ENCODE data around the gene CNTNAP2.

DNA sequence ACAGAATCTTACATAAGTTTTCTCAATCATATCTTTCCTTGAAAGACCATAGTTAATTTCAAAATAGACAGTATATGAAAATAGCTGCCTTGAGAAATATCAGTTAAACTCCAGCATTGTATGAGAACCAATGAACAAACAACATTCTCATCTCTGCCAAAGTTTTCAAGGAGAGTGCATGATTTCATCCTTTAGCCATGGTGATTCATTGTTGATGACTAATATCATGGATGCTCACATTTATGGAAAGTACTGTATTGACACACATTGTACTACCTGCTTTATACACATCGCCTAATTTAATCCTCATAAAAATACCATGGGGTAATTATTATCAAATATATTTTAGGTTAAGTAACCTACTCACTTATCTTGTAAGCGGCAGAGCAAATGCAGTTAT lies 250.3 kb downstream of the CNTNAP2 start:
- TF ChIP-seq, protein P1, sequence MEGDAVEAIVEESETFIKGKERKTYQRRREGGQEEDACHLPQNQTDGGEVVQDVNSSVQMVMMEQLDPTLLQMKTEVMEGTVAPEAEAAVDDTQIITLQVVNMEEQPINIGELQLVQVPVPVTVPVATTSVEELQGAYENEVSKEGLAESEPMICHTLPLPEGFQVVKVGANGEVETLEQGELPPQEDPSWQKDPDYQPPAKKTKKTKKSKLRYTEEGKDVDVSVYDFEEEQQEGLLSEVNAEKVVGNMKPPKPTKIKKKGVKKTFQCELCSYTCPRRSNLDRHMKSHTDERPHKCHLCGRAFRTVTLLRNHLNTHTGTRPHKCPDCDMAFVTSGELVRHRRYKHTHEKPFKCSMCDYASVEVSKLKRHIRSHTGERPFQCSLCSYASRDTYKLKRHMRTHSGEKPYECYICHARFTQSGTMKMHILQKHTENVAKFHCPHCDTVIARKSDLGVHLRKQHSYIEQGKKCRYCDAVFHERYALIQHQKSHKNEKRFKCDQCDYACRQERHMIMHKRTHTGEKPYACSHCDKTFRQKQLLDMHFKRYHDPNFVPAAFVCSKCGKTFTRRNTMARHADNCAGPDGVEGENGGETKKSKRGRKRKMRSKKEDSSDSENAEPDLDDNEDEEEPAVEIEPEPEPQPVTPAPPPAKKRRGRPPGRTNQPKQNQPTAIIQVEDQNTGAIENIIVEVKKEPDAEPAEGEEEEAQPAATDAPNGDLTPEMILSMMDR (IDR thresholded peaks at IDR 0.05; ENCODE audit: low read depth, low read length, missing input control) = no peak
- TF ChIP-seq, protein P2, sequence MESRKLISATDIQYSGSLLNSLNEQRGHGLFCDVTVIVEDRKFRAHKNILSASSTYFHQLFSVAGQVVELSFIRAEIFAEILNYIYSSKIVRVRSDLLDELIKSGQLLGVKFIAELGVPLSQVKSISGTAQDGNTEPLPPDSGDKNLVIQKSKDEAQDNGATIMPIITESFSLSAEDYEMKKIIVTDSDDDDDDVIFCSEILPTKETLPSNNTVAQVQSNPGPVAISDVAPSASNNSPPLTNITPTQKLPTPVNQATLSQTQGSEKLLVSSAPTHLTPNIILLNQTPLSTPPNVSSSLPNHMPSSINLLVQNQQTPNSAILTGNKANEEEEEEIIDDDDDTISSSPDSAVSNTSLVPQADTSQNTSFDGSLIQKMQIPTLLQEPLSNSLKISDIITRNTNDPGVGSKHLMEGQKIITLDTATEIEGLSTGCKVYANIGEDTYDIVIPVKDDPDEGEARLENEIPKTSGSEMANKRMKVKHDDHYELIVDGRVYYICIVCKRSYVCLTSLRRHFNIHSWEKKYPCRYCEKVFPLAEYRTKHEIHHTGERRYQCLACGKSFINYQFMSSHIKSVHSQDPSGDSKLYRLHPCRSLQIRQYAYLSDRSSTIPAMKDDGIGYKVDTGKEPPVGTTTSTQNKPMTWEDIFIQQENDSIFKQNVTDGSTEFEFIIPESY (IDR thresholded peaks at IDR 0.05) = no peak
- TF ChIP-seq RAD21 (IDR thresholded peaks at IDR 0.05) = no peak
- no peak for TF ChIP-seq EGR1 (IDR thresholded peaks at IDR 0.05; ENCODE audit: low read depth in 2 of 2)
- no peak for TF ChIP-seq TAF1 (conservative IDR thresholded peaks at IDR 0.05)
- TF ChIP-seq JUND (IDR thresholded peaks at IDR 0.05) = no peak
- TF ChIP-seq, protein P3, sequence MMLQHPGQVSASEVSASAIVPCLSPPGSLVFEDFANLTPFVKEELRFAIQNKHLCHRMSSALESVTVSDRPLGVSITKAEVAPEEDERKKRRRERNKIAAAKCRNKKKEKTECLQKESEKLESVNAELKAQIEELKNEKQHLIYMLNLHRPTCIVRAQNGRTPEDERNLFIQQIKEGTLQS (IDR thresholded peaks at IDR 0.05) = no peak
- TF ChIP-seq, protein P4, sequence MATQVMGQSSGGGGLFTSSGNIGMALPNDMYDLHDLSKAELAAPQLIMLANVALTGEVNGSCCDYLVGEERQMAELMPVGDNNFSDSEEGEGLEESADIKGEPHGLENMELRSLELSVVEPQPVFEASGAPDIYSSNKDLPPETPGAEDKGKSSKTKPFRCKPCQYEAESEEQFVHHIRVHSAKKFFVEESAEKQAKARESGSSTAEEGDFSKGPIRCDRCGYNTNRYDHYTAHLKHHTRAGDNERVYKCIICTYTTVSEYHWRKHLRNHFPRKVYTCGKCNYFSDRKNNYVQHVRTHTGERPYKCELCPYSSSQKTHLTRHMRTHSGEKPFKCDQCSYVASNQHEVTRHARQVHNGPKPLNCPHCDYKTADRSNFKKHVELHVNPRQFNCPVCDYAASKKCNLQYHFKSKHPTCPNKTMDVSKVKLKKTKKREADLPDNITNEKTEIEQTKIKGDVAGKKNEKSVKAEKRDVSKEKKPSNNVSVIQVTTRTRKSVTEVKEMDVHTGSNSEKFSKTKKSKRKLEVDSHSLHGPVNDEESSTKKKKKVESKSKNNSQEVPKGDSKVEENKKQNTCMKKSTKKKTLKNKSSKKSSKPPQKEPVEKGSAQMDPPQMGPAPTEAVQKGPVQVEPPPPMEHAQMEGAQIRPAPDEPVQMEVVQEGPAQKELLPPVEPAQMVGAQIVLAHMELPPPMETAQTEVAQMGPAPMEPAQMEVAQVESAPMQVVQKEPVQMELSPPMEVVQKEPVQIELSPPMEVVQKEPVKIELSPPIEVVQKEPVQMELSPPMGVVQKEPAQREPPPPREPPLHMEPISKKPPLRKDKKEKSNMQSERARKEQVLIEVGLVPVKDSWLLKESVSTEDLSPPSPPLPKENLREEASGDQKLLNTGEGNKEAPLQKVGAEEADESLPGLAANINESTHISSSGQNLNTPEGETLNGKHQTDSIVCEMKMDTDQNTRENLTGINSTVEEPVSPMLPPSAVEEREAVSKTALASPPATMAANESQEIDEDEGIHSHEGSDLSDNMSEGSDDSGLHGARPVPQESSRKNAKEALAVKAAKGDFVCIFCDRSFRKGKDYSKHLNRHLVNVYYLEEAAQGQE (IDR thresholded peaks at IDR 0.05) = no peak
- no peak for TF ChIP-seq NR2F2 (IDR thresholded peaks at IDR 0.05)
- TF ChIP-seq, protein P5, sequence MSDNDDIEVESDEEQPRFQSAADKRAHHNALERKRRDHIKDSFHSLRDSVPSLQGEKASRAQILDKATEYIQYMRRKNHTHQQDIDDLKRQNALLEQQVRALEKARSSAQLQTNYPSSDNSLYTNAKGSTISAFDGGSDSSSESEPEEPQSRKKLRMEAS (IDR thresholded peaks at IDR 0.05) = no peak
- TF ChIP-seq YY1 (IDR thresholded peaks at IDR 0.05) = no peak
- TF ChIP-seq GABPA (IDR thresholded peaks at IDR 0.05 in 1 of 2, conservative IDR thresholded peaks at IDR 0.05 in 1 of 2) = no peak
- no peak for TF ChIP-seq SP1 (IDR thresholded peaks at IDR 0.05)
- no peak for TF ChIP-seq HNF4A (conservative IDR thresholded peaks at IDR 0.05)
